Hepatic stellate cell (primary cell): Measurements from ENCODE around the gene MPDZ.
"Not testable (repeated sequence)": the region's sequence is repeated elsewhere in the genome, so short reads cannot be mapped to it uniquely, and the experiment has no call there.

ENCODE experiments used
- DNase-seq: peaks from one replicate; pipeline ENCODE4 v3.0.0; 2011; ENCODE audit warnings: low spot score

MPDZ gene

DNA sequence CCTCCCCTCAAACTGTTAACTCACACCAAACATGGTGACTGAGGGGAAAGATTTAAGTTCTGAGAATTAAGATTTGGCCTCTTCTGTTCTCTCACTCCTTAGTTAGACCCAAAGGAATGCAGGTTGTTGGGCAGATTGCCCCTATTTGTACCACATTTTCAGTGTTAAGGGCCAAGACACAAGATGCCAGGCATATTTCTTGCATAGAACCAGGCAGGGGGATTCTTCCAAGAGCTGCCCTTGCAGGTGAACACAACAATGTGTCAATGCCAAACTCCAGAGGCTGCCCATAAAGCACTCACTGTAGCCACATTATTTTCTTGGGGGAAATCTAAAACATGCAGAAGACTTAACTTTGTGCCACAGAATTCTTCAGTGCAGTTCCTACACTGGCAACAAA lies 14.7 kb downstream of the MPDZ start:
- no peak for DNase-seq

DNA sequence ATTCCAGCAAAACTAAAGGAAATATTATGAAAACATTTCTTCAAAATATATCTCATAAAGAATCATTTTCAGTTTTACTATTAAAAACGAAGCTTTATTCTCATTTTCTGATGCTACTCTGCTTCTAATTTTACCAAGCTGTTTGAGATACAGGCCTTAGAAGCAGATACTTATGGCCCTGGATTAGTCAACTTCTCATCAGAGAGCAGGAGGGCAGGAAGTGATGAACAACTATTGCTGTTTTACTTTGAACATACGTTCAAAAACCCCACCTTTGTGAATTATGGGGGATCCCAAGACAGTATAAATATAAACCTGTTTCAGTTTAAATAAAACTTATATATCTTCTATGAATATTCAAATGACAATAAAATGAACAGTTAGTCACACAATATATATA lies 16.0 kb downstream of the MPDZ start:
- DNase-seq = no peak

DNA sequence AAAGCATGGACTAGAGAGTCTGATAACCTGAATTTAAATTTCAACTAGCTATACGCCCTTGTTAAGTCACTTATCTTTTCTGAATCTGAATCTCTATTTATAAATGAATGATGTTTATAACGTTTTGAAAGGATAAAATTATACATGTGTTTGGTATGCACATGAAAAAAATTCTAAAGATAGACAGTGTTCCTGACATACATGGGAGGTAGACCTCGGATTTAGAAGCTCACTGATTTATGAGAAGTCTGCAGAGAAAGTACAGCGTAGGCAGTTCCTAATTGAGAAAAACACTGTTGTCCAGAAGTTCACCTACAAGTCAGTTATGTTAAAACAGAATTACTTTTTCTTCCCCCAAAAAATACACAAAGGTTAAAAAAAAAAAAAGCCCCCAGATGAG lies 26.6 kb downstream of the MPDZ start:
- DNase-seq = no peak

DNA sequence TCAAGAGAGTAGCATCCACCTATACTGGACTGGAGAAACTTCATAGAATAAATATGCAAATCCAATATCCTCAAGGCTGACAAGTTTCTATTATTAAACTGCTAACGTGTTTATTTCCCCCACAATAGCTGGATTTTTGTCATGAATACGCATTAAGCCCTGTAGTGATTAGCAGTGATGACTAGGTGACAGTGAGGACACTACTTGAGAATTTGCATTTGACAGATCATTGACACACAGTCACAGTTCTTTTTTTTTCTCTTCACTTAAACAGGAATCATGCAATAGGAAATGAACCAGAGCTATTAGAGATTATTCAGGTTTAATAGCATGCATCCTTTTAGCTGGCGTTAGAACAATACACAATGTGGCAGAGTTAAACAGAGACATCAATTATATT lies 35.3 kb downstream of the MPDZ start:
- no peak for DNase-seq

DNA sequence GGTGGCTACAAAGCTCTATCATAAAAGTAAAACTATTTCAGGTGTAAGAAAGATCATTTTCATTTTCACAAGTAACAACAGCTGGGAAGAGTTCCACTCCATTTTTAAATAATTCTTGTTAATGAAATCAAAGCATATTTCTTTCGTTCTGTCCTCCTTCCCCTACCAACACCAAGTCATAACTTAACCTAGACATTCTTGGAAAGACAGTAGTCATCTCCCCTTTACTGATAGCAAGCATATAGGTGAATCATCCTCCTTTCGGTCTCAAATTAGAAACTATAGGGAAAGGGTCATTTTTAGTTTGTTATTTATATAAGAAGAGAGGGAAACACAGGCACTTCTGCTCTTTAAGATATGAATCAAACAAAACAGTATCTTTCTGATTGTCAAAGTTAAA lies 38.2 kb downstream of the MPDZ start:
- no peak for DNase-seq

DNA sequence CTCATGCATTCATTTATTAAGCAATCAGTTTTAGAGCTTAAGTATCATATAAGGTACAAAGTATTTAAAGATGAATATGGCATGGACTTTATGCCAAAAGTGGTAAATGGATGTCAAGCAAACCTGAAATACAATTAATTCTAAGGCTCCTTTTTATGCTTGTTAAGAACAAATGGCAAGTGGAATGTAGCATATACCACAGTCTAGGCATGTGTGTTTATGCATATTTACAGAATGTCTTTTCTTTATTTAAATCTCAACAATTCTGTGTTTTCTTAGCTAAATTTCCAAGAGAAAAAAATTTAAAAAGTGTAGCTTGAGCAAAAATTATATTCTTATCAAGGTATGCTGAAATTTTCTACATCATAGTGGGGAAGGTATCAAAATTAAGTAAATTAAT lies 39.8 kb downstream of the MPDZ start:
- no peak for DNase-seq

DNA sequence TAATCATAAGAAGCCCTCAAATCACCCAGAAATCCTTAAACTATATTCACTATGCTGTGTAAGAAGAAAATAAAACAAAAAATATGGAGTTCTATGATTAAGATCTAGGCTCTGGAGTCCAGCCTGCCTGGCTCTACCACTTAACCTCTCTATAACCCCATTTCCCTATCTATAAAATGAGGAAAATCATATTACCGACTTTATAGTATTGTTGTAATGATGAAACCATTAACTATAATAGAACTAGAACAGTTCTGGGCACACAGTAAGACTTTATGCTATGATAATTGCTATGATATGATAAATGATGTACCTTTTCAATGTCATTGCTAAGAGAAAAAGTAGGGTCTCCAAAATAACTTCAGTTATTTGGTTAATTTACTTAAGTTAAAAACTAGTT lies 40.3 kb downstream of the MPDZ start:
- DNase-seq = no peak

DNA sequence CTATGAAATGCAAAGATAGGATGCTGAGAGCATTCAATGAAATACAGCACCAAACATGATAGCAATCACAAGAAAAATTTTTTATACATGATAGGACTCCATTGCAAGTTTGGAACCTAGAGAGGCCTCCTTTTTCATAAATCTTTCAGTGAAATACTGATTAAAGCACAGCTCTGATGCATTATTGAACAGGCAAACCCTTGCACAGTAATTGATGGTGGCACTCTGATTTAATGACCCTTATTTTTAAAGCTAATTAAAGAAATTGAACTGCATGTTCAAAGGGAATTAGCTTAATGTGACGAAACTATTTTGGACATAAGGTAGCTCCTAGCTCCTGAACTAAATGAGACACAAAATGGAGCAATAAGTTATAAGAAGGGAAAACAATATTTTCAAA lies 44.6 kb downstream of the MPDZ start:
- no peak for DNase-seq

DNA sequence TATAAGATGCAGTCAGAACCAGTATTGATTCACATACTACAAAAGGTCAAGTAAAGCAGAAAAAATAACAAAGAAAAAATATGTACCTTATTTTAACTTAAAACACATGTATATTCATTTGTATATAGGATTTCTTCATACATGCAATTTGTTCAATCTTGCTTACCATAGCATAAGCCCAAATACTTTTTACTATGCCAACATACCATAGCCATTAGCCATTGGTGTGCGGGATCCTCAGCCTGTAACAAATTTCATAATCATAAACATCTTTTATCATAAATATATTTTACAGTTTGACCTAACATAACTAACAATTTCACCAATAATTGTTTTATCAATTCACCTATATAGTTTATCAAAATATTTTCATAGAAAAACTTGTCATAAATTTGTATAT lies 51.1 kb downstream of the MPDZ start:
- no peak for DNase-seq

DNA sequence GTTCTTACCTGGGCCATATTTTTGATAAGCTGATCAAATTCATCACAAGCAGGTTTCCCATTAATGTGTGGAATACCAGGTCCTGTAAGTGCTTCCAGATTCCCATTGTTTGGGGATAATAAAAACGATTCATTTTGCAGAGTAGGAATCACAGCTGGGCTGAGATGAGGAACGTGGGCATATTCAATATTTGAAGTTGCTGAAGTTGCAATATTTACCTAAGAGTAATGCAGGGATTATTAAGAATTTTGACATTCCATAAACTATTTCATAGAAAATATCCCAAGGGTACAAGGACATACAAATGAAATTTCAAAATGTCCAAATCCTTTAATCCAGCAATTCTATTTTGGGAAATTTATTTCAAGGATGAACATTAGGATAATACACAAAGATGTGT lies 55.1 kb downstream of the MPDZ start:
- DNase-seq = no peak

DNA sequence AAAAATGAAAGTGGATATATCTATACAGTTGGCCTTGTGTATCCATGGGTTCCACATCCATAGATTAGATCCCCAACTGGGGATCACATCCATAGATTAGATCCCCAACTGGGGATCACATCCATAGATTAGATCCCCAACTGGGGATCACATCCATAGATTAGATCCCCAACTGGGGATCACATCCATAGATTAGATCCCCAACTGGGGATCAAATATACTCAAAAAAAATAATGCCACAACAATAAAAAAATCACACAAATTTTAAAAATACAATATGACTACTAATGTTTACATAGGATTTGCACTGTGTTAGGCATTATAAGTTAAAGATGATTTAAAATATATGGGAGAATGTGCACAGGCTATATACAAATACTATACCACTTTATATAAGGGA lies 56.8 kb downstream of the MPDZ start:
- DNase-seq = not testable (repeated sequence)

DNA sequence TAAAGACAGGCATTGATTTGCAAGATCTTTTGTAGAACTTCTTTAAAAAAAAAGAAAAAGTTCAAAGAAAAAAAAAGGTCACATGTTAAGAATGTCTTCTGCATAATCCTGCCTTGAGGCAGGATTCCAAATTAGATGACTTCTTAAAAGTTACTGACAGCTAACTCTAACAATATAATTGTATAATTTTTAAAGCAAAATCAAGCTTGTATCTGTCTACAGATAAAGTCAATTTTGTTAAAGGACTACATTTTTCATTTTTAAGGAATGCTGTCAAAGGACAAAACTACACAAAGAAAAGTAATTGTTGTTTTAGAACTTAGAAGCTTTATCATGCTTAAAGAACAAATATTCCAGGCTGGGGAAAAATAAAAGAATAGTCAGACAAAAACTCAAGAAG lies 57.8 kb downstream of the MPDZ start:
- no peak for DNase-seq

DNA sequence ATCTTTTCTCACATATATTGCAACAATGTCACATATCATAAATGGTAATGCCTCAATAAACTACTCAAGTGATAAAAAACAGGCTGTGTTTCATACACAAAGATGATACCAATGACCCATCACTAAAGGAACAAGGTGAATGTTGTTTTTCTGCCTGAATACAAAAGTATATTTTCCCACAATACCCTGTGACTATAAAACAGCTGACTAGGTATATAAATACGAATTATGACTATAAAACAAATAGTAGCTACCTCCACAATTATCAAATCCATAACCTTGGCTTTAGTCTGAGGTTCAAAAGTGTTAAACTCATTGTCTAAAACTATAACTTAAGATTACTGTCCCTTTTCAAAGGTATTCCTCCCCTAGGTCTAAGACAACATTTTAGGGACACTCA lies 58.7 kb downstream of the MPDZ start:
- DNase-seq = no peak

DNA sequence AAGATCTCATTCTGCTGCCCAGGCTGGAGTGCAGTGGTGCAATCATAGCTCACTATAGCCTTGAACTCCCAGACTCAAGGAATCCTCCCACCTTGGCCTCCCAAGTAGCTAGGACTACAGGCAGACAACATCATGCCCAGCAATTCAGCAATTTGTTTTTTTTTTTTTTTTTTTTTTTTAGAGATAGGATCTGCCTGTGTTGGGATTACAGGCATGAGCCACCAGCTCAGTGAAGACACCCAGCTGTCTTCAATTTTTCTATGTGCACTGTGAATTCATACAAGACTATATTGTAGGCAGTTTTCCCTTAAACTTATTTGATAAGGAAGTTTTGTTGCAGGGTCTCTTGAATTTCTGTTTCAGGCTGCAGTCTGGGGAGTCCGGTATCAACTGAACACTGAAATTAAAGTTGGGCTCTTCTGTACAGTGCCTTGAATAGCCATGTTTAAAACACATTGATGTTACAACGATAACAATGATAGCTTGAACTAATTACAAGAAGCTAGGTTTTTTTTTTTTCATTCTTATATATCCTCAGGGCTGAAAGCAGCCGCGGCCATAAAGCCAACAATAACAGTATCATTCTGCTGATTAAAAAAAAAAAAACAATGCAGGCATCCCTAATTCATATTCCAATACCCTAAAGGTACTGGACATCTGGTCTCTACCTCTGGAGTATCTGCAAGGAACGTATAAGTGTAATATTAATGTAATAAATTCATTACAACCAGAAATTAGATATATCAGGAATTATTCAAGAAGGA lies 63.5 kb downstream of the MPDZ start:
- no peak for DNase-seq

DNA sequence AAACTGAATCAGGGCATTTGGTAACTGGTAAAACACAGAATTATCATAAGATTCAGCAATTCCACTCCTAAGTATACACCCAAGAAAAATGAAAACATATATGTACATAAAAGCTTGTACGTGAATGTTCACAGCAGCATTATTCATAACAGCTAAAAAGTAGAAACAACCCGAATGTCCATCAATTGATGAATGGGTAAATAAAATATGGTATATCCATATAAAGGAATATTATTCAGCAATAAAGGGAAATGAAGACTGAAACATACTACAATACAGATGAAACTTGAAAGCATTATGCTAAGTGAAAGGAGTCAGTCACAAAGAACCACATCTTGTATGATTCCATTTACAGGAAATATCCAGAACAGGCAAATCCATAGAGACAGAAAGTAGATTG lies 65.5 kb downstream of the MPDZ start:
- DNase-seq = no peak

DNA sequence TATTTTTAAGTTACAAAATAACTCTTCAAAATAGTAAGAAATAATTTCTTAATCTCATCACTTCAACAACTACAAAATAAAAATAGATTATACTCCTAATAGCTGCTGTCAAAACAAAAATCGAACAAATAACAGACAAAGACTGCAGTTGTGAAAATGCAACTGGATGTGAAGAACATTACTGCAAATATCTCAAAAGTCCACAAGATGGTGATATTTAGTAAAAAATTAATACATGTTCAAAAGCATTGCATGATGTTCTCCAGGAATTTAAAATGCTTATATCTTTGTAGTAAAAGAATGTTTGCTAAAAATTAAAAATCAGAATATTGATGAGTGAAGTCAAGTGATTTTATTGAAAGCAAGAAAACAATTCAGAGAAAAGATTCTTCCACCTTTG lies 66.2 kb downstream of the MPDZ start:
- peak; percentile 3 for DNase-seq

DNA sequence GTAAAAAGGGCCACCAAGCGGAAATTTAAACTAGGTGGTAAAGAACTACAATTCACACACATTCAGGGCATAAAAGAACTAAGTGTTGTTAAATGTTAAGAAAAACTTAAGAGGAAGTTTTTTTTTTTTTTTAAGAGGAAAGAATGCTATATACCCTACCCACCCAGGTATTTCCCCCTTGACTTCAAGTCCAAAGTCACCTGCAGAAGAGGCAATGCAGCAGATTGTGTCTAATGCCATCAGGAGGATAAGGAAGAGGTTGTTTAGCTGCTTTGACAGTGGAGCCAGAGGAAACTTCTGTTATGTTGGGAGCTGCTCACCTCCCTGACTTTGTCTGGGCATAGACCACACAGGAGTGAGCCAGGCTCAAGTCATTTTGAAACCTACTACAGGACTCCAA lies 69.2 kb downstream of the MPDZ start:
- DNase-seq = no peak

DNA sequence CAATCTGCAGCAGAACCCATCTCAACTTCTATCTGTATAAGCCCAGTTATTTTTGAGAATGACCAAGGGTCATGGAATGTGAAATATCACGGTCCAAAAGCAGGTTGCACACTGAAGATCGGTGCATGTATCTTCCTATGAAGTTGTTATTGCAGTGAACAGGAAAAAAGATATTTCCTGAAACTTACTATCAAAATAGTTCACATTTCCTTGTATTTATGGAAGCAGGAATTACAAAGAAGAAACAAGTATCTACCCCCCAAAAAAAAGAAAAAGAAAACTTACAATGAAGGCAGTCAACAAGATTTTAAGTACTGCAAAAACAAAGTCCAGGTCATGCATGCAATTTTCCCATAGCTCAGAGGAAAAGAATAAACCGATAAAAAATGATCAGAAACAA lies 70.0 kb downstream of the MPDZ start:
- DNase-seq = no peak

DNA sequence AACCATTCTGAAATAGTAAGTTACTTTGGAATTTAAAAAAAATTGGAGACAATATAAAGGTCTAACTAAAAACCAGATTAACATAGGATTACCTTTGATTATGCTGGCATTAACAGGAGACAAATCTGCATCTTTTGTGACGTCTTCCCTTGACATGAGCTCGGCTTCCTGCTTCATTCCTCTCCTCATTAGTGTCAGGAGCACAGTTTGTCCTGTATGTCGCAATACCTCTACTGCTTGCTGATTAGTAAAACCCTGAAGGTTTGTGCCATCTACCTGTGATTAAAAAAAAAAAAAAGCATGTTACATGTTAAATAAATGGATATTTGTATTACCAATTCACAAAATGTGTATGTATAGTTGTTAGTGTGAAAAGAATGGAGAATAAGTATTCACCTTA lies 73.7 kb downstream of the MPDZ start:
- DNase-seq = no peak

DNA sequence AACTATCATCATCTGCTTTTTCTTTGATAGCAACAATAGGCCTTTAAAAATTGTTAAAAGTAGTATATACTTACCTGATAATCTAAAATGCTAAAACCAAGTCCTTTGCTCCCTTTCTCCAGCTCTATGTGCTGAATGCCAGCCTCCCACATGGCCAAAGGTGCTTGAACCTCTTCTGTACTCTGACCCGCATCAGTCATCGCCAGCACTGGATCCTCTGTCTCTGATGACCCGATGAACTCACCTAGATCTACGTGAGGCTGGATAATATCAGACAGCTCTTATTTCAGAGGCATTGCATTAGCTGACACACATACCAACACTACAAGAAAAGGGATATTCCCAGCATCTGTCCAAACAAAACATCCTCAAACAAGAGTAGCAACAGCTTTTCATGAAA lies 89.5 kb downstream of the MPDZ start:
- DNase-seq = no peak

DNA sequence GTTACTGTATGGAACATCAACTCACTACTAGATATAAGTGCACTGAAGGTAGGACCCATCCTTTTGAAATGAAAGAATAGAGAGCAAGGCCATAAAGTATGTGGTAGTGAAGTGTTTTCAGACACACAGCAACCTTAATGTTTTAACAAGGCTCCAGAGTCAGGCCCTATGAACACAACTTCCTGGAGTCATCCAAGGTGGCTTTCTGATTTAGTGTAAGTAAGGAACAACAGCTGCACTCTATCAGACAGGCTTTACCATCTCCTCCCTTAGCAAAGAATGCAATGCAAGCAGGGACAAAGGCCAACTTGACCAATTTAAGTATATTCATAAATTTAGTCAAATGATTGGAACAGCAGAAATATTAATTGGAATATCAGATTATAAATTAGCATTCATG lies 90.1 kb downstream of the MPDZ start:
- no peak for DNase-seq

DNA sequence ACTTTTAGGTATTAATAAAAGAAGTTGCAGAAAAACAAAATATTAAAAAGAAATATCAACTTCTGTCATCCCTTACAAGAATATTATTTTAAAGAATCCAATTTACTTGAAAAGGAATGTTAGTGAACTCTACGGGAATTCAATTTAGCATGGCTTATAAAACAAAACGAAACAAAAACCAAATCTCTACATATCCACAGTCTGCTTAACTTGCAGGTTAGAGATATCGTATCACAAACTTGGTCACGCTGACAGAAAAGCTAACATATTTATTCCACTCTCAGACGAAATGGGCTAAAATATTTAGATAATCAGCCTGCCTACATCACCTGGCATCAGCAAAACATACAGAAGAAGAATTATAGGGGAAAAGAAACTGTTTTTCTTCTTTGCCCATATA lies 92.7 kb downstream of the MPDZ start:
- no peak for DNase-seq

DNA sequence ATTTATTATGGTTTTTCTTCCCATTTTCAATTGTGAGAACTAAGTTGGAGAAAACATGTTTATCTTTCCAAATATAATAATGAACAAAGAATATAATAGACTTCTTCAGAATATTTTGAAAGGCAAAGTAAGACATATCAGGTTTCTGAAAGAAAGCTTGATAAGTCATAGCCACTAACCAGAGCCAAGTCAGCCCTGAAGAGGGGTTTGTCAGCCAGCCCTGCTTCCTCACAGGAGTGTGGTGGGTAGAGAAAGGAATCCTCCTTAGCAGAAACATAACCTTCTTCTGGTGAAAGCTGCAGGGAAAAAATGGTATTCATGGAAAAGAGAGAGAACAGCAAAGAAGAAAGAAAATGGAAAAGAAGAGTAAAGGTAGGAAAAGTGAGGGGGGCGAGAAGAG lies 93.4 kb downstream of the MPDZ start:
- DNase-seq = no peak

DNA sequence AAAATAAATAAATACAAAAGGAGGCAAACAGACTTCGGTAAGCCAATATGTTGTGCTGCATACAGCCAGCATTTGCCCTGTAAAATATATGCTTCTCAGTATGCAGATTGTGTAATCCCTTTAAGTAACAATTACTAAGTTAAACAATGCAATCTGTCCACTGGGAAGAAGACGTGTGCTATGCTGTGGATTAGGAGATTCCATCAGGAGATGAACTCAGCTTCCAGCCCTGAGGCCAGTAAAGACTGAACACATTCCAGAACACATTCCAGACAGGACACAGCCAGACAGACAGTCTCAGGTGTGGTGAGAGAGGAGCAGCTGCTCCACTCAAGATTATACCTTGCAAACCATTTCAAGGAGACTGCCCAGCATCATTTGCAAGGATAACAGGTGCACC lies 97.8 kb downstream of the MPDZ start:
- DNase-seq = no peak

DNA sequence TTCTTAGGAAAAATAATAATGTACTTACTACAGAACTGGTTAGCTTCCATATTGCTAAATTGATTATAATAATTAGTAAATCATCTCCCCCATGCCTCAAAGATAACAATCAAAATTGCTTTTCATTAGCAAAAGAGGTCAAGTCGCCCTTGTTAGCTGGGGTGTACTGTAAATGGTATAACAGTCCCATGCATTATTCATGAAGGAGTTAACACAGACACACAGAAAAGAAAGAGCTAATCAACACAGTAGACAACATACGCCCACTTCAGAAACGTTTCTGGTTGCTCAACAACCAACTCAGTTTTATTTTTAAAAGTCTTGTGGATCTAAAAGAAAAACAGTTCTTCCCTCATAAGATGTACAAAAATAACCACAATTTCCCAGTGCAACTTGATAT lies 100.2 kb downstream of the MPDZ start:
- DNase-seq = no peak
